Gastroesophageal sphincter (tissue), 4 donors: Measurements from ENCODE around the gene TM9SF4. TPM values are rescaled to one million over a fixed set of nuclear protein-coding genes. Genes with fewer than 3 reads are reported as not detected.
A peak's percentile ranks its signal among the peaks of the same experiment; 100 is the strongest.

Experiments used
- ATAC-seq: fragments of 150-250 bp; one replicate; pipeline ENCODE4 v1.9.1; 2016; ENCODE audit warnings: mild to moderate bottlenecking, moderate library complexity
- H3K27ac ChIP-seq, 4 donors: fragments of 200-600 bp; sonication (generic) in 3 of 4; 1 replicate in 3 of 4; 2 replicates in 1 of 4; pipeline ENCODE4 v1.5.1; 2016 to 2019
- H3K27me3 ChIP-seq: fragments of 200-600 bp; sonication (generic); one replicate; pipeline ENCODE4 v1.5.1; 2019
- H3K36me3 ChIP-seq, 2 donors: fragments of 200-600 bp; sonication (generic); one replicate each; pipeline ENCODE4 v1.5.1; 2019; ENCODE audit warnings: control low read depth in 1 of 2
- H3K4me1 ChIP-seq, 3 donors: fragments of 200-600 bp; sonication (generic); 1 replicate in 2 of 3; 2 replicates in 1 of 3; pipeline ENCODE4 v1.5.1; 2016 to 2019; ENCODE audit warnings: control low read depth in 2 of 3
- H3K4me3 ChIP-seq, 2 donors: fragments of 200-600 bp; sonication (generic); one replicate each; pipeline ENCODE4 v1.5.1; 2019; ENCODE audit warnings: mild to moderate bottlenecking in 1 of 2, moderate library complexity in 1 of 2
- H3K9me3 ChIP-seq, 3 donors: fragments of 200-600 bp; sonication (generic); one replicate each; pipeline ENCODE4 v1.5.1; 2017 to 2019; ENCODE audit warnings: control low read depth in 2 of 3
- EP300 ChIP-seq: sonication (generic); formaldehyde crosslinking; IDR thresholded peaks from one replicate; pipeline ENCODE4 v1.6.1; 2017; ENCODE audit warnings: antibody characterized with exemption, mild to moderate bottlenecking
- POLR2A ChIP-seq, 2 donors: fragments of 450-650 bp; IDR thresholded peaks; one replicate each; pipeline ENCODE4 v1.6.1; 2017; ENCODE audit warnings: antibody characterized with exemption in 2 of 2, mild to moderate bottlenecking in 2 of 2, moderate library complexity in 1 of 2
- POLR2AphosphoS5 ChIP-seq: sonication (generic); formaldehyde crosslinking; IDR thresholded peaks from one replicate; pipeline ENCODE4 v1.6.1; 2017; ENCODE audit warnings: antibody characterized with exemption
- WGBS, 2 donors: methylation state at CpG; one replicate each; pipeline ENCODE4 v1.1.5; 2018; ENCODE audit warnings: low coverage in 1 of 2; 5-methylcytosine and 5-hydroxymethylcytosine counted together
- total RNA-seq, 4 donors: library from RNA; depleted of rRNA; stranded (reverse); fragments of >200 nt; gene quantifications; one replicate each; pipeline ENCODE4 v1.1.0, GENCODE V29; 2016
- TF ChIP-seq, protein P1 (sequence below), 4 experiments: fragments of 200-600 bp in 2 of 4; fragments of 450-650 bp in 2 of 4; sonication (generic) in 1 of 4; IDR thresholded peaks; one replicate each; pipeline ENCODE4 v1.5.1; 2017 to 2019; ENCODE audit warnings: antibody characterized with exemption in 4 of 4, mild to moderate bottlenecking in 2 of 4, moderate library complexity in 2 of 4

TM9SF4 gene
- total RNA-seq, 4 donors from 2014 or later = 20.7 to 32.6 (median 22.9) TPM

DNA sequence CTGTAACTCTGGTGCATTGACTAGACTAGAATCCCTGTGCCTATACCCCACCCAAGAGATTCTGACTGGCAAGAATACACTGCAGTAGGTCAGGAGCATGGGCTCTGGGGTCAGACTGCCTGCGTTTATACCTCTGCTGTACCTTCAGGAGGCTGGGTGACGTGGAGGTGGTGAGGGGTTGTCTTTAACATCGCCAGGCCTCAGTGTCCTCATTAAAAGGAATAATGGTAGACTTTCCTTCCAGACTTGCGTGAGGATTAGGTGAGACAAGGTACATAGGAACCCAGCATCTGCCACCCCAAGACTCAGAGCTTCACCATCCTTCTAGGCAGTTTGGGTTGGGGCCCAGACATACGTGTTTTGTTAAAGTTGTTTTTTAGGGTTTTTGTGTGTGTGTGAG, 44.3 kb downstream of the TM9SF4 start:
- ATAC-seq = no peak
- no peaks in the 10 kb centered on the region for H3K9me3 ChIP-seq
- WGBS, 2 donors = 85 to 98% methylated on average over 5 of the region's 5 CpGs

DNA sequence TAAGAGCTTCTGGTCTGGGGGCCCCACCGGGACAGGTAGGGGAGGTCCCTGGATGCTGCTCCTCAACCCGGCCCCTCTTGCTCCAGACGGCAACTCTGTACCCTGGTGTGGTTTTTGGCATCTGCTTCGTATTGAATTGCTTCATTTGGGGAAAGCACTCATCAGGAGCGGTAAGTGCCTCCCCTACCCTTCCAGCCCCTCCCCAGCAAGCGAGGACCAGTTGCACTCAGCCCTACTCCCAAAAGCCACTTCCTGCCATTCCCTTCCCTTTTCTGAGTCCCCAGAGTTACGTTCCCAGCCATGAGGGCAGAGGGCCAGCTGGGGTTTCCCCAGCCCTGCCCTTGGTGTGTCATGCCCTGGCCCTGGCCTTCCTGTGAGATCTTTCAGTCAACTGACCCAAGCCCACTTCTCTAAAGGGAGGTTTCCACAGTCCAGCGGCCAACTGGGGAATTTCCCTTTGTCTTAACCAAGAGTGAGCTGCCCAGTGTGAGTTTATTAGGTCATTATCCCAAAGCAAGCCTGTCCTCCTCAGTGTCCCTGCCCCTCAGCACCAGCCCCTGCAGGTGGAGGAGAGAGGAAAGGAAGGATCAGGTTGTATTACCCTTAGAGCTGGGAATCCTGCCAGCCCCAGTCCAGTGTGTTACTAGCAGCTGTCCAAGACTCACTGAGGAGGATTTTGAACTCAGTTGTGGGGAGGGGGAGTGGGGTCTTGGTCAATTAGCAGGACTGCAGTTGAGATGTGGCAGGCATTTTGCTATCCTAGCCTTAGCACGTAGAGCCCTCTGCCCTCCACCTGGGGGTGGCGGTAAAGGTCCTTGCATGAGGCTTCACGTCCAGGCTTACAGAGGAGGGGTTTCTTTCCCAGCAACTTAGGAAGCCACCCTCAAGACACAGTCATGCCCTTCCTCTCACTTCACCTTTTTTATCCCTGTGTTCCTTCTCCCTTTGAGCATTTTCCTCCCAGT, 45.8 kb downstream of the TM9SF4 start:
- Histone ChIP-seq H3K4me1 (peaks cover 0 to 16% (median 4%) of the 10 kb centered on the region in 3 donors), H3K27me3 (no peaks in the 10 kb centered on the region), H3K4me3 (no peak overlapping the region), H3K27ac (peak overlapping the region in 2 of 4 donors; percentile 20 to 32), H3K9me3 (no peaks in the 10 kb centered on the region), H3K36me3 (peaks cover 0 to 88% of the 10 kb centered on the region in 2 donors)
- 26 to 44% methylated on average over 6 to 9 of the region's 11 CpGs for WGBS, 2 donors
- peak; percentile 91 for ATAC-seq
- peak; percentile 51 for TF ChIP-seq POLR2AphosphoS5
- no peak for TF ChIP-seq EP300
- TF ChIP-seq, protein P1, sequence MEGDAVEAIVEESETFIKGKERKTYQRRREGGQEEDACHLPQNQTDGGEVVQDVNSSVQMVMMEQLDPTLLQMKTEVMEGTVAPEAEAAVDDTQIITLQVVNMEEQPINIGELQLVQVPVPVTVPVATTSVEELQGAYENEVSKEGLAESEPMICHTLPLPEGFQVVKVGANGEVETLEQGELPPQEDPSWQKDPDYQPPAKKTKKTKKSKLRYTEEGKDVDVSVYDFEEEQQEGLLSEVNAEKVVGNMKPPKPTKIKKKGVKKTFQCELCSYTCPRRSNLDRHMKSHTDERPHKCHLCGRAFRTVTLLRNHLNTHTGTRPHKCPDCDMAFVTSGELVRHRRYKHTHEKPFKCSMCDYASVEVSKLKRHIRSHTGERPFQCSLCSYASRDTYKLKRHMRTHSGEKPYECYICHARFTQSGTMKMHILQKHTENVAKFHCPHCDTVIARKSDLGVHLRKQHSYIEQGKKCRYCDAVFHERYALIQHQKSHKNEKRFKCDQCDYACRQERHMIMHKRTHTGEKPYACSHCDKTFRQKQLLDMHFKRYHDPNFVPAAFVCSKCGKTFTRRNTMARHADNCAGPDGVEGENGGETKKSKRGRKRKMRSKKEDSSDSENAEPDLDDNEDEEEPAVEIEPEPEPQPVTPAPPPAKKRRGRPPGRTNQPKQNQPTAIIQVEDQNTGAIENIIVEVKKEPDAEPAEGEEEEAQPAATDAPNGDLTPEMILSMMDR (IDR thresholded peaks at IDR 0.05) = peak in 1 of 4 experiments; percentile 45
- no peak for TF ChIP-seq POLR2A (IDR thresholded peaks at IDR 0.05)

More for the DNA sequence above, 44.3 kb downstream of the TM9SF4 start:
- Histone ChIP-seq H3K36me3 (peaks cover 0 to 88% of the 10 kb centered on the region in 2 donors), H3K27ac (no peak overlapping the region), H3K4me1 (peaks cover 0 to 16% (median 4%) of the 10 kb centered on the region in 3 donors), H3K4me3 (no peak overlapping the region), H3K27me3 (no peaks in the 10 kb centered on the region)
- TF ChIP-seq, protein P1 (IDR thresholded peaks at IDR 0.05) = no peak
- TF ChIP-seq POLR2AphosphoS5 = no peak
- no peak for TF ChIP-seq POLR2A (IDR thresholded peaks at IDR 0.05)
- TF ChIP-seq EP300 = no peak

DNA sequence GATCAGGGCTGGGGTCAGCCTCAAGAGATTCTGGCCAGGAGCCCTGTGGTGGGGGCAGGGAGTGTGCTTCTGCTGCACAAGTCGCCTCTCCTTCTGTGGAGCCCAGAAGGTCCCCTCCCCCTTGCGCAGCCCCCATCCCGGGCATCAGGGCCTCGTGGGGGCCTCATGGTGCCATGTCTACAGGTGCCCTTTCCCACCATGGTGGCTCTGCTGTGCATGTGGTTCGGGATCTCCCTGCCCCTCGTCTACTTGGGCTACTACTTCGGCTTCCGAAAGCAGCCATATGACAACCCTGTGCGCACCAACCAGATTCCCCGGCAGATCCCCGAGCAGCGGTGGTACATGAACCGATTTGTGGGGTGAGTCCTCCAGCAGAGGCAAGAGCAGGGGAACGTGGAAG, 48.1 kb downstream of the TM9SF4 start:
- no peaks in the 10 kb centered on the region for H3K9me3 ChIP-seq
- H3K36me3 ChIP-seq = peaks cover 0 to 88% of the 10 kb centered on the region in 2 donors
- no peak for ATAC-seq
- H3K27ac ChIP-seq = no peak overlapping the region
- TF ChIP-seq POLR2AphosphoS5 (no peak), POLR2A (IDR thresholded peaks at IDR 0.05) (no peak), EP300 (no peak)
- TF ChIP-seq, protein P1 (IDR thresholded peaks at IDR 0.05) = no peak
- no peaks in the 10 kb centered on the region for H3K27me3 ChIP-seq
- peaks cover 0 to 16% (median 4%) of the 10 kb centered on the region in 3 donors for H3K4me1 ChIP-seq
- WGBS, 2 donors = 80 to 100% methylated on average over 1 to 3 of the region's 14 CpGs
- H3K4me3 ChIP-seq = no peak overlapping the region

DNA sequence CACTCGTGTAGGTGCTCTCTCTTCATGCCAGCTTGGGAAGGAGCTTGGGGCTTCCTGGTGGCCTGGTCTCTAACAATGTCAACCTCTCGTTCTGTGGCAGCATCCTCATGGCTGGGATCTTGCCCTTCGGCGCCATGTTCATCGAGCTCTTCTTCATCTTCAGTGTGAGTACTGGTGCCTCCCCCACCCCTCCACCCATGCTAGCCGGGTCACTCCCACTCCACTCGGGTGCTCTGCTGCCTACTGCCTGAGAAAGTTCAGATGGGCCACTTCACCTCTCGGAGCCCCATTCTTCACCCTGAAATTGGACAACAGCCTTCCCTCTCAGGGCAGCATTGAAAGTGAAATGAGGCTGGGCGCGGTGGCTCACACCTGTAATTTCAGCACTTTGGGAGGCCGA, 48.8 kb downstream of the TM9SF4 start:
- Histone ChIP-seq H3K4me3 (no peak overlapping the region), H3K4me1 (peaks cover 0 to 16% (median 4%) of the 10 kb centered on the region in 3 donors), H3K27ac (no peak overlapping the region), H3K9me3 (no peaks in the 10 kb centered on the region), H3K27me3 (no peaks in the 10 kb centered on the region), H3K36me3 (peaks cover 0 to 88% of the 10 kb centered on the region in 2 donors)
- TF ChIP-seq, protein P1 (IDR thresholded peaks at IDR 0.05) = no peak
- no peak for TF ChIP-seq EP300
- TF ChIP-seq POLR2A (IDR thresholded peaks at IDR 0.05) = no peak
- no peak for TF ChIP-seq POLR2AphosphoS5
- 50% methylated on average over 1 of the region's 11 CpGs; no CpG with 5 or more reads in 1 of the 2 donors for WGBS, 2 donors
- no peak for ATAC-seq
